ENCODE data around the gene C7orf33.

GRCh38 chr7:148553979-148554378 lies 36.6 kb upstream of the C7orf33 start:
- TF ChIP-seq CTCF (IDR thresholded peaks at IDR 0.05; ENCODE audit: poor library complexity, severe bottlenecking) (no peak), EZH2 (IDR thresholded peaks at IDR 0.05; ENCODE audit: borderline replicate concordance, insufficient read depth, low read length, poor library complexity, severe bottlenecking) (no peak), EP300 (conservative IDR thresholded peaks at IDR 0.05; ENCODE audit: poor library complexity, severe bottlenecking) (no peak), SMC3 (conservative IDR thresholded peaks at IDR 0.05; ENCODE audit: poor library complexity) (no peak), TAF1 (IDR thresholded peaks at IDR 0.05; ENCODE audit: low read depth) (no peak), POLR2AphosphoS5 (IDR thresholded peaks at IDR 0.05) (no peak)

All from neural cell (in vitro differentiated cells).